Endothelial cell of umbilical vein (primary cell): Measurements from ENCODE around the gene HASPIN. TPM values are rescaled to one million over a fixed set of nuclear protein-coding genes. Genes with fewer than 3 reads are reported as not detected.

Experiments used
- BruUV-seq: library from RNA; stranded (reverse); fragments of 400-500 nt; replicated peaks from 2 replicates; lab custom pipeline; 2021; lab: Mats Ljungman, UMichigan
- CTCF ChIA-PET: fragments of 300-600, 350-600 bp; sonication (Branson Sonifier 250); formaldehyde crosslinking; loops from one replicate; lab custom pipeline; 2021; ENCODE audit warnings: antibody characterized with exemption, inconsistent platforms; lab: Charles Lee
- POLR2A ChIA-PET: fragments of 300-600, 350-600 bp; sonication (Branson Sonifier 250); formaldehyde crosslinking; loops from one replicate; lab custom pipeline; 2021; ENCODE audit warnings: antibody characterized with exemption, inconsistent platforms; lab: Charles Lee
- DNase-seq: peaks from one replicate; pipeline ENCODE4 v3.0.0-alpha.2; 2011; ENCODE audit warnings: low read depth, low spot score
- FAIRE-seq: peaks from 2 replicates; lab custom pipeline; 2011; peaks lifted over from hg19 to GRCh38; lab: Jason Lieb, UNC
- H2AFZ ChIP-seq: 2 replicates; pipeline ENCODE4 v1.6.0; 2012; ENCODE audit warnings: low read depth, low read length, control low read depth, inconsistent platforms
- H3K27ac ChIP-seq: 2 replicates; pipeline ENCODE4 v1.5.1; 2011; ENCODE audit warnings: low read depth, mild to moderate bottlenecking, control low read depth, low read length, moderate library complexity; ENCODE audit not compliant: insufficient read depth
- H3K27me3 ChIP-seq, 2 experiments: 2 replicates each; pipeline versions ENCODE4 v1.6.0 to v1.6.1; 2011; ENCODE audit warnings: low read length in 2 of 2, mixed read lengths in 1 of 2; ENCODE audit not compliant: control insufficient read depth in 2 of 2, insufficient read depth in 2 of 2
- H3K36me3 ChIP-seq, 2 experiments: 2 replicates in 1 of 2; 3 replicates in 1 of 2; pipeline ENCODE4 v1.5.1; 2011; ENCODE audit warnings: low read length in 2 of 2, mild to moderate bottlenecking in 1 of 2, moderate library complexity in 1 of 2; ENCODE audit not compliant: control insufficient read depth in 2 of 2, insufficient read depth in 2 of 2; ENCODE audit errors: extremely low read depth in 1 of 2
- H3K4me1 ChIP-seq: 3 replicates; pipeline ENCODE4 v1.5.1; 2011; ENCODE audit warnings: mild to moderate bottlenecking, low read length; ENCODE audit not compliant: control insufficient read depth, insufficient read depth; ENCODE audit errors: extremely low read depth
- H3K4me2 ChIP-seq: 2 replicates; pipeline ENCODE4 v1.6.1; 2011; ENCODE audit warnings: low read length, control low read depth, mixed read lengths; ENCODE audit not compliant: insufficient read depth
- H3K4me3 ChIP-seq, 3 experiments: fragments of 200-600 bp in 1 of 3; sonication (generic), shearing (Covaris generic) in 1 of 3; replicated peaks in 1 of 3; 2 replicates each; pipeline ENCODE4 v1.5.1; 2011 to 2016; ENCODE audit warnings: control low read depth in 3 of 3, low read length in 3 of 3, mild to moderate bottlenecking in 2 of 3, inconsistent platforms in 1 of 3, low read depth in 1 of 3, moderate library complexity in 1 of 3; ENCODE audit not compliant: insufficient read depth in 1 of 3
- H3K79me2 ChIP-seq: 2 replicates; pipeline ENCODE4 v1.6.0; 2012; ENCODE audit warnings: low read length, inconsistent platforms; ENCODE audit not compliant: control insufficient read depth, insufficient read depth
- H3K9ac ChIP-seq: replicated peaks from 2 replicates; pipeline ENCODE3; 2011; ENCODE audit warnings: low read length, control low read depth; ENCODE audit not compliant: insufficient read depth; ENCODE audit errors: extremely low read depth
- H3K9me1 ChIP-seq: replicated peaks from 3 replicates; pipeline ENCODE4 v1.6.0; 2011; ENCODE audit warnings: mild to moderate bottlenecking, low read length; ENCODE audit not compliant: control insufficient read depth, insufficient read depth; ENCODE audit errors: extremely low read depth
- H3K9me3 ChIP-seq: replicated peaks from 2 replicates; pipeline ENCODE4 v1.5.1; 2012; ENCODE audit warnings: low read length, inconsistent platforms; ENCODE audit not compliant: control insufficient read depth, insufficient read depth
- H4K20me1 ChIP-seq: replicated peaks from 2 replicates; pipeline ENCODE3; 2011; ENCODE audit warnings: mild to moderate bottlenecking, low read length; ENCODE audit not compliant: control insufficient read depth, insufficient read depth; ENCODE audit errors: extremely low read depth
- CTCF ChIP-seq, 2 donors: IDR thresholded peaks; 1 replicate in 1 of 2; 2 replicates in 1 of 2; pipeline ENCODE4 v1.5.1; 2011; ENCODE audit warnings: low read length in 2 of 2, mild to moderate bottlenecking in 2 of 2, moderate library complexity in 2 of 2, control low read depth in 1 of 2, inconsistent platforms in 1 of 2, low read depth in 1 of 2; ENCODE audit not compliant: insufficient read depth in 1 of 2; ENCODE audit errors: extremely low read depth in 1 of 2
- EZH2 ChIP-seq: IDR thresholded peaks from 2 replicates; pipeline ENCODE4 v1.6.1; 2012; ENCODE audit warnings: borderline replicate concordance, low read depth, mild to moderate bottlenecking, moderate library complexity, low read length, inconsistent platforms; ENCODE audit not compliant: severe bottlenecking
- FOS ChIP-seq: IDR thresholded peaks from 2 replicates; pipeline ENCODE4 v1.6.1; 2011; ENCODE audit warnings: mild to moderate bottlenecking, low read length, moderate library complexity, borderline replicate concordance; ENCODE audit not compliant: insufficient read depth
- GATA2 ChIP-seq: IDR thresholded peaks from 2 replicates; pipeline ENCODE4 v1.7.0; 2011; ENCODE audit warnings: low read depth, mild to moderate bottlenecking, moderate library complexity, mixed read lengths, low read length; ENCODE audit not compliant: insufficient read length, insufficient read depth
- JUN ChIP-seq: IDR thresholded peaks from 2 replicates; pipeline ENCODE4 v1.6.1; 2011; ENCODE audit warnings: borderline replicate concordance, low read depth; ENCODE audit not compliant: insufficient read length, insufficient read depth
- MAX ChIP-seq: IDR thresholded peaks from 2 replicates; pipeline ENCODE4 v1.6.1; 2011; ENCODE audit not compliant: insufficient read depth, insufficient read length
- MYC ChIP-seq: IDR thresholded peaks from one replicate; pipeline ENCODE4 v1.6.1; 2011; ENCODE audit warnings: mild to moderate bottlenecking, low read depth, low read length
- POLR2A ChIP-seq: IDR thresholded peaks from 2 replicates; pipeline ENCODE4 v1.6.1; 2012; ENCODE audit warnings: low read depth, mild to moderate bottlenecking, control low read depth, low read length
- POLR2AphosphoS5 ChIP-seq: IDR thresholded peaks from 2 replicates; pipeline ENCODE4 v1.6.1; 2012; ENCODE audit warnings: low read depth, mild to moderate bottlenecking, control low read depth, low read length, moderate library complexity; ENCODE audit not compliant: insufficient read depth
- dilution Hi-C: fragments of 300-500 bp; cut with MboI; formaldehyde crosslinking; loops from one replicate; pipeline ENCODE4 v1.15.0; 2019; ENCODE audit warnings: low sequenced_read_pairs; ENCODE audit not compliant: extremely low pct_ligation_motif_present
- intact Hi-C: fragments of 100-400 bp; cut with micrococcal nuclease; formaldehyde crosslinking; loops from one replicate; pipeline ENCODE4 v1.10.0; 2022
- polyA plus RNA-seq, 4 experiments: library from polyadenylated mRNA; depleted of rRNA in 3 of 4; stranded (reverse) in 3 of 4; unstranded in 1 of 4; fragments of >200 nt; gene quantifications; 2 replicates each; pipeline versions ENCODE4 v1.2.1 to v1.2.3, GENCODE V29; 2011 to 2012; ENCODE audit warnings: missing spikeins in 1 of 4
- total RNA-seq: library from RNA; stranded (reverse); gene quantifications from 2 replicates; pipeline ENCODE4 v1.2.3, GENCODE V29; 2021

Gene HASPIN
- total and polyA plus RNA-seq, 2 donors (not counting 3 experiments of a cell fraction or from before 2014, with no cell fraction given), result 2.7 to 13.2 TPM

GRCh38 chr17:3755335-3756030 is 31.8 kb downstream of the HASPIN start:
- POLR2A ChIA-PET, result no interaction called here
- BruUV-seq, result no TSS peak

More at GRCh38 chr17:3755335-3756030, 31.8 kb downstream of the HASPIN start:
- Histone ChIP-seq H3K4me3 (no peak overlapping the region), H3K79me2 (no peaks in the 10 kb centered on the region), H3K9me3 (no peaks in the 10 kb centered on the region), H3K4me1 (no peaks in the 10 kb centered on the region), H2AFZ (no peak overlapping the region), H4K20me1 (no peaks in the 10 kb centered on the region), H3K27ac (no peak overlapping the region), H3K9ac (no peak overlapping the region), H3K4me2 (no peak overlapping the region), H3K27me3 (no peaks in the 10 kb centered on the region), H3K9me1 (no peaks in the 10 kb centered on the region), H3K36me3 (no peaks in the 10 kb centered on the region)
- CTCF ChIA-PET, result interaction anchor here (1.4 to 4.3 kb wide), 2 partner anchors 10 to 17 kb away, joined by 3 to 19 read pairs; no protein-coding TSS in a partner anchor
- TF ChIP-seq MYC (no peak), MAX (no peak), GATA2 (no peak), FOS (no peak), JUN (no peak), EZH2 (no peak), POLR2A (no peak), POLR2AphosphoS5 (no peak), CTCF (IDR thresholded peaks at IDR 0.05; ENCODE audit: extremely low read depth in 1 of 2, insufficient read depth in 1 of 2, low read depth in 1 of 2, low read length in 2 of 2) (no peak)
- dilution Hi-C loops, result no loop called here
- intact Hi-C loops, result no loop called here
- DNase-seq (no peak), FAIRE-seq (no peak)
